GM12865 (cell line): Measurements from ENCODE around the gene LGALS1.
"Not testable (repeated sequence)": the region's sequence is repeated elsewhere in the genome, so short reads cannot be mapped to it uniquely, and the experiment has no call there.

Experiments
- DNase-seq: peaks from one replicate; pipeline ENCODE4 v3.0.0; 2010; ENCODE audit warnings: low read depth
- H3K4me3 ChIP-seq: 2 replicates; pipeline ENCODE4 v1.5.1; 2011; ENCODE audit warnings: mild to moderate bottlenecking, low read depth, low read length, control low read depth
- CTCF ChIP-seq: IDR thresholded peaks from 2 replicates; pipeline ENCODE4 v1.5.1; 2011; ENCODE audit warnings: low read length, control low read depth, low read depth, inconsistent platforms; ENCODE audit not compliant: insufficient read depth; ENCODE audit errors: missing control alignments

LGALS1 gene

GRCh38 chr22:37713761-37714160 is 38.3 kb downstream of the LGALS1 start:
- no peak overlapping the region for H3K4me3 ChIP-seq
- DNase-seq: no peak
- no peak for TF ChIP-seq CTCF

- no peak for TF ChIP-seq CTCF
- no peak for DNase-seq
- no peak overlapping the region for H3K4me3 ChIP-seq
Measured at GRCh38 chr22:37714634-37715033, 39.2 kb downstream of the LGALS1 start.

GRCh38 chr22:37715760-37716159 is 40.3 kb downstream of the LGALS1 start:
- TF ChIP-seq CTCF: no peak
- DNase-seq: no peak
- H3K4me3 ChIP-seq: no peak overlapping the region

GRCh38 chr22:37716708-37717107 is 41.3 kb downstream of the LGALS1 start:
- no peak for TF ChIP-seq CTCF
- H3K4me3 ChIP-seq: no peak overlapping the region
- DNase-seq: no peak

GRCh38 chr22:37717235-37717634 is 41.8 kb downstream of the LGALS1 start:
- DNase-seq, H3K4me3 ChIP-seq: not testable (repeated sequence)

- DNase-seq: not testable (repeated sequence)
Measured at GRCh38 chr22:37717746-37718305, 42.4 kb downstream of the LGALS1 start.

GRCh38 chr22:37725551-37726240 is 50.3 kb downstream of the LGALS1 start:
- no peak for DNase-seq
- H3K4me3 ChIP-seq: no peak overlapping the region
- TF ChIP-seq CTCF: no peak

More at GRCh38 chr22:37717746-37718305, 42.4 kb downstream of the LGALS1 start:
- not testable (repeated sequence) for H3K4me3 ChIP-seq

GRCh38 chr22:37726241-37726887 is 50.9 kb downstream of the LGALS1 start:
- TF ChIP-seq CTCF: peak; percentile 0
- no peak overlapping the region for H3K4me3 ChIP-seq
- no peak for DNase-seq
